Prostate gland (tissue), 2 donors: ENCODE measurements around the gene RHBDD3.

Source experiments
- CTCF ChIP-seq, 4 experiments: fragments of 200-600 bp in 2 of 4; fragments of 450-650 bp in 2 of 4; sonication (generic) in 2 of 4; IDR thresholded peaks; 1 replicate in 3 of 4; 2 replicates in 1 of 4; pipeline ENCODE4 v1.5.1; 2016 to 2019; ENCODE audit warnings: antibody characterized with exemption in 4 of 4, mild to moderate bottlenecking in 2 of 4, moderate library complexity in 2 of 4
- POLR2AphosphoS5 ChIP-seq: sonication (generic); formaldehyde crosslinking; IDR thresholded peaks from one replicate; pipeline ENCODE4 v1.6.1; 2017; ENCODE audit warnings: antibody characterized with exemption

DNA sequence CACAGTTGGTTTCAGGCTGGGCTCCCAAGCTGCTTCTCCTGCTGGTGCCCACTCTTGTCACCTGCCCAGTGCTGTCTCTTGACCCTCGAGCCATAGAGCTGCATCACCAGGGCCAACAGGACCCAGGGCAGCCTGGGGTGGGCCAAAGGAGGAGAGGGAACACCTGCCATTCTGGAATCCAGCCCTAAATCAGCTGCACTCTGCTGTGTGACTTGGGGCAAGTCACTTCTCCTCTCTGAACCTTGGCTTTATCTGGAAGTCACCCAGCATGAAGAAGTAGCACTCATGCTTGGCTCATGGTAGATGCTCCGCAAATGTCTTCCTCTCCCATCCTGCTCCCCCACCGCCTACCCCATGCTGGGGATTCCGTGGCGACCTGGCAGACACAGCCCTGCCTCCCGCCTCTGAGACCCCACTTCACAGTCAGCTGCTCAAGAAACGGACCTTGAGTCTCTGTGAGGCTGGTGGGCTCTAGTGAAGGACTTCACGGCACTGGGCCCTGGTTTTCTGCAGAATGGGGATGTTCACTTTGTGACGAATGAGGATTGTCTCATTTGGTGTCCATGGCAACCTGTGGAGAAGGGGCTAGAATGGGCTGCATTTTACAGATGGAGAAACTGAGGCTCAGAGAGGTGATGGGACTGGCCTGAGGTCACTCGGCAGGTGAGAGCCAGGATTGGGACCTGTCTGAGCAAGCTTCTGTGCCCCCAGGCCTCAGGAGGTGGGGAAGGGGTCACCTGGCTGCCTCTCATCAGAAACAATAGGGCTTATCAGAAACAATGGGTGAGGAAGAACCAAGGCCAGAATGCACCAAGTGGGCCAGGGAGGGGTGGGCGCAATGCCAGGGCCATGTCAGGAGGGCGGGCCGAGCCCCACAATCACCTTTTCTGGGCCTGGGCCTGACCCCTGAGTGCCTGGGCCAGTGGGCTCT, 49.7 kb downstream of the RHBDD3 start:
- TF ChIP-seq CTCF (IDR thresholded peaks at IDR 0.05) (no peak), POLR2AphosphoS5 (no peak)
